ENCODE data around the gene JOSD1.

DNA sequence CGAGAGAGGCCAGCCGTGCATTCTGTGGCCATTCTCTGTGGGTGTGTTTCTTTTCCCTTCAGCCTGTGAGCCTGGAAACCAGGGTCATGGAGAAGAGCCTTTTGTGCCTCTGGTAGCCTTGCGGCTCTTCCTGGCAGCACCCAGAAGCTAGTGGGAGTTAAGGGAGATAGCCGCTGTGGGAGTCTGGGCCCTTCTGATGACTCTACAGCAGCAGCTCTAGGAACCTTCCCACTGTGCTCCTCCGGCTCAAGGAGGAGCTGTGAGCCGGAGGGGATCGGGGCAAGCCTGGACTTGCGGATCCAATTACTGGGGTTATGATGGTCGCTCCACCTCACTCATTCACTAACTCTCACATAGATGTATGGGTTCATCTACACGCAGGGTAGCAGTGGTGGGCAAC is 15.5 kb upstream of the JOSD1 start:
- TF ChIP-seq POLR2A (IDR thresholded peaks at IDR 0.05) = no peak
- TF ChIP-seq, protein P1, sequence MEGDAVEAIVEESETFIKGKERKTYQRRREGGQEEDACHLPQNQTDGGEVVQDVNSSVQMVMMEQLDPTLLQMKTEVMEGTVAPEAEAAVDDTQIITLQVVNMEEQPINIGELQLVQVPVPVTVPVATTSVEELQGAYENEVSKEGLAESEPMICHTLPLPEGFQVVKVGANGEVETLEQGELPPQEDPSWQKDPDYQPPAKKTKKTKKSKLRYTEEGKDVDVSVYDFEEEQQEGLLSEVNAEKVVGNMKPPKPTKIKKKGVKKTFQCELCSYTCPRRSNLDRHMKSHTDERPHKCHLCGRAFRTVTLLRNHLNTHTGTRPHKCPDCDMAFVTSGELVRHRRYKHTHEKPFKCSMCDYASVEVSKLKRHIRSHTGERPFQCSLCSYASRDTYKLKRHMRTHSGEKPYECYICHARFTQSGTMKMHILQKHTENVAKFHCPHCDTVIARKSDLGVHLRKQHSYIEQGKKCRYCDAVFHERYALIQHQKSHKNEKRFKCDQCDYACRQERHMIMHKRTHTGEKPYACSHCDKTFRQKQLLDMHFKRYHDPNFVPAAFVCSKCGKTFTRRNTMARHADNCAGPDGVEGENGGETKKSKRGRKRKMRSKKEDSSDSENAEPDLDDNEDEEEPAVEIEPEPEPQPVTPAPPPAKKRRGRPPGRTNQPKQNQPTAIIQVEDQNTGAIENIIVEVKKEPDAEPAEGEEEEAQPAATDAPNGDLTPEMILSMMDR (IDR thresholded peaks at IDR 0.05) = no peak
